Subcutaneous abdominal adipose tissue (tissue), 5 donors: ENCODE results near the gene PADI4.

Experiments
- H3K27ac ChIP-seq: one replicate; pipeline ENCODE4 v1.7.0; 2013; ENCODE audit warnings: low read depth, mild to moderate bottlenecking, inconsistent platforms, low read length, moderate library complexity
- H3K27me3 ChIP-seq, 5 donors: one replicate each; pipeline ENCODE4 v1.7.0; 2013; ENCODE audit warnings: low read length in 5 of 5, inconsistent platforms in 1 of 5; ENCODE audit not compliant: control insufficient read depth in 5 of 5, insufficient read depth in 4 of 5
- H3K36me3 ChIP-seq, 5 donors: one replicate each; pipeline ENCODE4 v1.7.0; 2013; ENCODE audit warnings: low read length in 5 of 5; ENCODE audit not compliant: control insufficient read depth in 5 of 5, insufficient read depth in 5 of 5
- H3K4me1 ChIP-seq, 5 donors: one replicate each; pipeline ENCODE4 v1.7.0; 2013; ENCODE audit warnings: low read length in 5 of 5, mild to moderate bottlenecking in 3 of 5, moderate library complexity in 1 of 5; ENCODE audit not compliant: control insufficient read depth in 5 of 5, insufficient read depth in 5 of 5
- H3K4me3 ChIP-seq, 5 donors: one replicate each; pipeline ENCODE4 v1.7.0; 2013; ENCODE audit warnings: low read length in 5 of 5, low read depth in 1 of 5
- H3K9ac ChIP-seq, 5 donors: one replicate each; pipeline ENCODE4 v1.7.0; 2013; ENCODE audit warnings: low read length in 5 of 5, mild to moderate bottlenecking in 4 of 5, moderate library complexity in 3 of 5
- H3K9me3 ChIP-seq, 5 donors: one replicate each; pipeline ENCODE4 v1.7.0; 2013; ENCODE audit warnings: low read length in 5 of 5; ENCODE audit not compliant: control insufficient read depth in 5 of 5
- donor health status: healthy.
- donor health status: healthy.
- donor health status: healthy.
- donor health status: healthy.
- donor health status: healthy.

Gene PADI4

GRCh38 chr1:17355898-17356297, 47.9 kb downstream of the PADI4 start:
- H3K4me1 ChIP-seq = no peaks in the 10 kb centered on the region
- H3K27me3 ChIP-seq = peaks cover 4 to 26% (median 19%) of the 10 kb centered on the region in 5 donors
- no peak overlapping the region for H3K27ac ChIP-seq
- H3K36me3 ChIP-seq = no peaks in the 10 kb centered on the region
- no peaks in the 10 kb centered on the region for H3K9me3 ChIP-seq
- H3K9ac ChIP-seq = no peak overlapping the region
- H3K4me3 ChIP-seq = no peak overlapping the region

GRCh38 chr1:17356387-17357026, 48.5 kb downstream of the PADI4 start:
- no peak overlapping the region for H3K9ac ChIP-seq
- H3K36me3 ChIP-seq = no peaks in the 10 kb centered on the region
- H3K4me3 ChIP-seq = no peak overlapping the region
- H3K27me3 ChIP-seq = peaks cover 4 to 26% (median 17%) of the 10 kb centered on the region in 5 donors
- H3K9me3 ChIP-seq = no peaks in the 10 kb centered on the region
- H3K4me1 ChIP-seq = no peaks in the 10 kb centered on the region
- H3K27ac ChIP-seq = no peak overlapping the region

- H3K27ac ChIP-seq = no peak overlapping the region
- no peak overlapping the region for H3K9ac ChIP-seq
- H3K4me1 ChIP-seq = no peaks in the 10 kb centered on the region
- no peak overlapping the region for H3K4me3 ChIP-seq
- H3K36me3 ChIP-seq = no peaks in the 10 kb centered on the region
- H3K9me3 ChIP-seq = no peaks in the 10 kb centered on the region
- peaks cover 0 to 12% (median 8%) of the 10 kb centered on the region in 5 donors for H3K27me3 ChIP-seq
Measured at GRCh38 chr1:17358557-17358956, 50.6 kb downstream of the PADI4 start.

- Histone ChIP-seq H3K9me3 (no peaks in the 10 kb centered on the region), H3K27me3 (peaks cover 0 to 13% (median 8%) of the 10 kb centered on the region in 5 donors), H3K9ac (no peak overlapping the region), H3K27ac (no peak overlapping the region), H3K4me3 (no peak overlapping the region), H3K4me1 (no peaks in the 10 kb centered on the region), H3K36me3 (no peaks in the 10 kb centered on the region)
Measured at GRCh38 chr1:17359031-17359430, 51.0 kb downstream of the PADI4 start.

- Histone ChIP-seq H3K4me1 (no peaks in the 10 kb centered on the region), H3K9ac (no peak overlapping the region), H3K27ac (no peak overlapping the region), H3K9me3 (peaks cover 0 to 4% (median 0%) of the 10 kb centered on the region in 5 donors), H3K36me3 (no peaks in the 10 kb centered on the region), H3K27me3 (peaks cover 0 to 13% (median 8%) of the 10 kb centered on the region in 5 donors), H3K4me3 (no peak overlapping the region)
Measured at GRCh38 chr1:17359808-17360207, 51.8 kb downstream of the PADI4 start.

GRCh38 chr1:17360272-17360956, 52.4 kb downstream of the PADI4 start:
- Histone ChIP-seq H3K27me3 (peaks cover 1 to 13% (median 8%) of the 10 kb centered on the region in 5 donors), H3K4me1 (peaks cover 0 to 2% (median 0%) of the 10 kb centered on the region in 5 donors), H3K9ac (no peak overlapping the region), H3K4me3 (no peak overlapping the region), H3K27ac (no peak overlapping the region), H3K36me3 (no peaks in the 10 kb centered on the region), H3K9me3 (peaks cover 0 to 4% (median 0%) of the 10 kb centered on the region in 5 donors)

GRCh38 chr1:17361687-17362086, 53.7 kb downstream of the PADI4 start:
- Histone ChIP-seq H3K36me3 (no peaks in the 10 kb centered on the region), H3K9me3 (peaks cover 0 to 4% (median 0%) of the 10 kb centered on the region in 5 donors), H3K27me3 (peaks cover 0 to 11% (median 8%) of the 10 kb centered on the region in 5 donors), H3K4me1 (peaks cover 0 to 4% (median 0%) of the 10 kb centered on the region in 5 donors), H3K9ac (no peak overlapping the region), H3K4me3 (no peak overlapping the region), H3K27ac (no peak overlapping the region)

DNA sequence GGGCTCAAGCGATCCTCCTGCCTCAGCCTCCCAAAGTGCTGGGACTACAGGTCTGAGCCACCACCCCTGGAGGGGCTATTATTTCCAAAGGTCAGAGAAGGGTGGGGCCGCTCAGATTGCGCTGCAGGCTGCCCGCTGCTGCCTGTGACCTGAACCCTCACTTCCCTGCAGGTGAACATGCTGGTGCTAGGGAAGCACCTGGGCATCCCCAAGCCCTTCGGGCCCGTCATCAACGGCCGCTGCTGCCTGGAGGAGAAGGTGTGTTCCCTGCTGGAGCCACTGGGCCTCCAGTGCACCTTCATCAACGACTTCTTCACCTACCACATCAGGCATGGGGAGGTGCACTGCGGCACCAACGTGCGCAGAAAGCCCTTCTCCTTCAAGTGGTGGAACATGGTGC, 55.4 kb downstream of the PADI4 start:
- Histone ChIP-seq H3K36me3 (no peaks in the 10 kb centered on the region), H3K9ac (no peak overlapping the region), H3K9me3 (peaks cover 0 to 4% (median 0%) of the 10 kb centered on the region in 5 donors), H3K27me3 (peaks cover 6 to 16% (median 11%) of the 10 kb centered on the region in 5 donors), H3K4me1 (peaks cover 0 to 4% (median 0%) of the 10 kb centered on the region in 5 donors), H3K4me3 (no peak overlapping the region), H3K27ac (no peak overlapping the region)

DNA sequence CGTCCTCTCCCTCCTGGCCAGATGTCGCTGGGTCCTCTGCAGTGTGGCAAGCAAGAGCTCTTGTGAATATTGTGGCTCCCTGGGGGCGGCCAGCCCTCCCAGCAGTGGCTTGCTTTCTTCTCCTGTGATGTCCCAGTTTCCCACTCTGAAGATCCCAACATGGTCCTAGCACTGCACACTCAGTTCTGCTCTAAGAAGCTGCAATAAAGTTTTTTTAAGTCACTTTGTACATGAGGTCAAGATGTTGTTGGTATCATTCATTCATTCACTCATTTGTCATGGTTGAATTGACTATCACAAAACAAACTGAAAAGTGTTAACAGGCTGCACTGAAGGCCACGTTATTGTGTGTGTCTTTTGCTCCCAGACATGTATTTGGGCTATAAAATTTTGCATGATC, 55.8 kb downstream of the PADI4 start:
- H3K9me3 ChIP-seq = peaks cover 0 to 4% (median 0%) of the 10 kb centered on the region in 5 donors
- peaks cover 0 to 4% (median 0%) of the 10 kb centered on the region in 5 donors for H3K4me1 ChIP-seq
- H3K4me3 ChIP-seq = no peak overlapping the region
- H3K36me3 ChIP-seq = no peaks in the 10 kb centered on the region
- no peak overlapping the region for H3K27ac ChIP-seq
- peaks cover 6 to 16% (median 11%) of the 10 kb centered on the region in 5 donors for H3K27me3 ChIP-seq
- no peak overlapping the region for H3K9ac ChIP-seq

- no peak overlapping the region for H3K27ac ChIP-seq
- H3K4me1 ChIP-seq = peaks cover 0 to 4% (median 0%) of the 10 kb centered on the region in 5 donors
- H3K9ac ChIP-seq = no peak overlapping the region
- no peaks in the 10 kb centered on the region for H3K36me3 ChIP-seq
- peaks cover 8 to 17% (median 12%) of the 10 kb centered on the region in 5 donors for H3K27me3 ChIP-seq
- H3K4me3 ChIP-seq = no peak overlapping the region
- peaks cover 0 to 4% (median 0%) of the 10 kb centered on the region in 5 donors for H3K9me3 ChIP-seq
Measured at GRCh38 chr1:17365293-17365692, 57.3 kb downstream of the PADI4 start.
